H9 (cell line): ENCODE results near the gene SH2D3C. TPM values are rescaled to one million over a fixed set of nuclear protein-coding genes. Genes with fewer than 3 reads are reported as not detected.

Experiments
- DNase-seq: peaks from one replicate; pipeline ENCODE4 v3.0.0-alpha.2; 2017
- H2AFZ ChIP-seq: one replicate; pipeline ENCODE4 v1.6.1; 2013; ENCODE audit warnings: mild to moderate bottlenecking, low read length, control low read depth, moderate library complexity
- H2AK5ac ChIP-seq: 2 replicates; pipeline ENCODE4 v1.6.1; 2013; ENCODE audit warnings: low read length, control low read depth, mixed read lengths; ENCODE audit not compliant: insufficient read length
- H2BK120ac ChIP-seq: one replicate; pipeline ENCODE4 v1.6.1; 2013; ENCODE audit warnings: low read depth, mild to moderate bottlenecking, low read length, control low read depth, inconsistent platforms; ENCODE audit not compliant: poor library complexity, severe bottlenecking
- H2BK12ac ChIP-seq: 2 replicates; pipeline ENCODE4 v1.6.1; 2013; ENCODE audit warnings: low read length, control low read depth, mixed read lengths, low read depth; ENCODE audit not compliant: insufficient read length
- H2BK15ac ChIP-seq: 2 replicates; pipeline ENCODE4 v1.6.1; 2013; ENCODE audit warnings: low read depth, low read length, control low read depth
- H2BK20ac ChIP-seq: one replicate; pipeline ENCODE4 v1.6.1; 2013; ENCODE audit warnings: low read depth, mild to moderate bottlenecking, low read length, control low read depth, inconsistent platforms; ENCODE audit not compliant: poor library complexity, severe bottlenecking
- H2BK5ac ChIP-seq: 2 replicates; pipeline ENCODE4 v1.6.1; 2013; ENCODE audit warnings: low read length, control low read depth, mixed read lengths; ENCODE audit not compliant: insufficient read length
- H3K14ac ChIP-seq: 2 replicates; pipeline ENCODE4 v1.6.1; 2013; ENCODE audit warnings: low read length, control low read depth; ENCODE audit not compliant: insufficient read depth
- H3K18ac ChIP-seq: 2 replicates; pipeline ENCODE4 v1.6.1; 2013; ENCODE audit warnings: low read depth, mild to moderate bottlenecking, mixed read lengths, low read length, control low read depth; ENCODE audit not compliant: insufficient read length
- H3K23ac ChIP-seq: 2 replicates; pipeline ENCODE4 v1.6.1; 2013; ENCODE audit warnings: low read length, control low read depth, mixed read lengths, low read depth; ENCODE audit not compliant: insufficient read length
- H3K23me2 ChIP-seq: 2 replicates; pipeline ENCODE4 v1.6.1; 2013; ENCODE audit warnings: low read depth, mild to moderate bottlenecking, mixed read lengths, low read length, control low read depth; ENCODE audit not compliant: insufficient read length, poor library complexity, severe bottlenecking
- H3K27ac ChIP-seq: 2 replicates; pipeline ENCODE4 v1.5.1; 2013; ENCODE audit warnings: low read length, control low read depth, mixed read lengths, low read depth; ENCODE audit not compliant: insufficient read length
- H3K27me3 ChIP-seq: 2 replicates; pipeline ENCODE4 v1.6.1; 2013; ENCODE audit warnings: low read length, control low read depth, inconsistent platforms; ENCODE audit not compliant: insufficient read depth
- H3K4ac ChIP-seq: 2 replicates; pipeline ENCODE4 v1.6.1; 2013; ENCODE audit warnings: low read depth, mild to moderate bottlenecking, control low read depth, inconsistent platforms, low read length, moderate library complexity
- H3K4me1 ChIP-seq: 2 replicates; pipeline ENCODE4 v1.6.1; 2013; ENCODE audit warnings: low read length, control low read depth, inconsistent platforms; ENCODE audit not compliant: insufficient read depth
- H3K4me2 ChIP-seq: 2 replicates; pipeline ENCODE4 v1.6.1; 2013; ENCODE audit warnings: low read length, control low read depth, mixed read lengths; ENCODE audit not compliant: insufficient read length, insufficient read depth
- H3K56ac ChIP-seq: 2 replicates; pipeline ENCODE4 v1.6.1; 2013; ENCODE audit warnings: low read depth, mild to moderate bottlenecking, mixed read lengths, low read length, control low read depth; ENCODE audit not compliant: insufficient read length
- H3K79me1 ChIP-seq: 2 replicates; pipeline ENCODE4 v1.6.1; 2013; ENCODE audit warnings: low read depth, mild to moderate bottlenecking, moderate library complexity, low read length, control low read depth, inconsistent platforms; ENCODE audit not compliant: insufficient read depth, poor library complexity, severe bottlenecking
- H3K79me2 ChIP-seq: 2 replicates; pipeline ENCODE4 v1.6.1; 2013; ENCODE audit warnings: low read length, control low read depth, inconsistent platforms; ENCODE audit not compliant: insufficient read depth
- H3K9ac ChIP-seq: 2 replicates; pipeline ENCODE4 v1.6.1; 2013; ENCODE audit warnings: low read length, control low read depth, mixed read lengths; ENCODE audit not compliant: insufficient read length; ENCODE audit errors: extremely low read depth
- H3K9me3 ChIP-seq: one replicate; pipeline ENCODE4 v1.6.1; 2013; ENCODE audit warnings: low read depth, low read length, inconsistent platforms; ENCODE audit not compliant: control insufficient read depth
- H3T11ph ChIP-seq: one replicate; pipeline ENCODE4 v1.6.1; 2013; ENCODE audit warnings: mild to moderate bottlenecking, low read length, control low read depth, inconsistent platforms
- H4K20me1 ChIP-seq: one replicate; pipeline ENCODE4 v1.6.1; 2013; ENCODE audit not compliant: control insufficient read depth, insufficient read length, insufficient read depth
- H4K5ac ChIP-seq: 2 replicates; pipeline ENCODE4 v1.6.1; 2013; ENCODE audit warnings: low read depth, mild to moderate bottlenecking, mixed read lengths, low read length, control low read depth; ENCODE audit not compliant: insufficient read length
- H4K8ac ChIP-seq: replicated peaks from 2 replicates; pipeline ENCODE4 v1.6.1; 2013; ENCODE audit warnings: low read length, control low read depth, mixed read lengths, low read depth; ENCODE audit not compliant: insufficient read length
- H4K91ac ChIP-seq: 2 replicates; pipeline ENCODE4 v1.6.1; 2013; ENCODE audit warnings: low read depth, mild to moderate bottlenecking, moderate library complexity, mixed read lengths, low read length, control low read depth; ENCODE audit not compliant: insufficient read length
- H3K27ac Mint-ChIP-seq, 3 experiments: 2 replicates in 2 of 3; 3 replicates in 1 of 3; pipeline ENCODE4 v1.8.0; 2020 to 2021; ENCODE audit warnings: mixed read lengths in 3 of 3, mild to moderate bottlenecking in 1 of 3, moderate library complexity in 1 of 3
- H3K27me3 Mint-ChIP-seq: 2 replicates; pipeline ENCODE4 v1.8.0; 2021; ENCODE audit warnings: low read depth, mild to moderate bottlenecking, moderate library complexity, mixed read lengths
- H3K36me3 Mint-ChIP-seq, 3 experiments: 2 replicates in 2 of 3; 3 replicates in 1 of 3; pipeline ENCODE4 v1.8.0; 2020 to 2021; ENCODE audit warnings: low read depth in 3 of 3, mixed read lengths in 3 of 3; ENCODE audit not compliant: insufficient read depth in 1 of 3
- H3K4me1 Mint-ChIP-seq, 2 experiments: 2 replicates each; pipeline ENCODE4 v1.8.0; 2020; ENCODE audit warnings: mixed read lengths in 2 of 2
- H3K4me3 Mint-ChIP-seq, 2 experiments: 2 replicates in 1 of 2; 3 replicates in 1 of 2; pipeline ENCODE4 v1.8.0; 2020 to 2021; ENCODE audit warnings: mild to moderate bottlenecking in 2 of 2, mixed read lengths in 2 of 2, moderate library complexity in 1 of 2
- H3K9me3 Mint-ChIP-seq, 2 experiments: 2 replicates in 1 of 2; 3 replicates in 1 of 2; pipeline ENCODE4 v1.8.0; 2020; ENCODE audit warnings: mild to moderate bottlenecking in 2 of 2, mixed read lengths in 2 of 2, moderate library complexity in 1 of 2
- CTCF ChIP-seq: fragments of 200-600 bp; sonication (generic); conservative IDR thresholded peaks from 3 replicates; pipeline ENCODE4 v1.8.0; 2021; ENCODE audit warnings: antibody characterized with exemption, mild to moderate bottlenecking
- WGBS: extraction: QIAGEN DNeasy Blood & Tissue Kit; methylation state at CpG from one replicate; pipeline ENCODE4 v1.1.7; 2013; ENCODE audit warnings: missing lambda C conversion rate, low lambda C conversion rate, mixed read lengths; ENCODE audit not compliant: insufficient read length; ENCODE audit errors: extremely low coverage; 5-methylcytosine and 5-hydroxymethylcytosine counted together
- total RNA-seq: library from RNA; stranded (reverse); gene quantifications from 2 replicates; pipeline ENCODE4 v1.2.1, GENCODE V29; 2021

Gene SH2D3C
- total RNA-seq, 1 experiment from 2014 or later = 1.7 TPM

- Histone ChIP-seq H3K56ac (no peak overlapping the region), H4K91ac (no peak overlapping the region), H3K27ac (no peak overlapping the region), H3K4ac (no peak overlapping the region; the same call in 1 of the 2 replicates), H3K9me3 (no peaks in the 10 kb centered on the region), H3K79me2 (no peaks in the 10 kb centered on the region), H3T11ph (no peak overlapping the region), H3K14ac (peak overlapping the region; percentile 13; the same call in 1 of the 2 replicates), H3K18ac (peak overlapping the region; percentile 23), H2AK5ac (no peak overlapping the region), H3K27me3 (no peaks in the 10 kb centered on the region), H4K8ac (no peak overlapping the region), H2BK12ac (no peak overlapping the region), H3K9ac (no peak overlapping the region), H3K4me1 (no peaks in the 10 kb centered on the region), H2BK15ac (peak overlapping the region; percentile 33; the same call in 1 of the 2 replicates), H2AFZ (no peak overlapping the region), H4K5ac (no peak overlapping the region), H2BK20ac (no peak overlapping the region), H3K23me2 (no peaks in the 10 kb centered on the region), H2BK120ac (no peak overlapping the region), H3K4me2 (no peak overlapping the region), H4K20me1 (no peaks in the 10 kb centered on the region), H3K79me1 (no peaks in the 10 kb centered on the region), H2BK5ac (no peak overlapping the region), H3K23ac (no peak overlapping the region)
- no CpG with 5 or more reads among the region's 12 CpGs for WGBS
- Mint-ChIP-seq H3K4me3 (no peak overlapping the region), H3K27me3 (peaks cover 7% of the 10 kb centered on the region), H3K4me1 (peaks cover 6 to 22% of the 10 kb centered on the region in 2 experiments), H3K36me3 (no peaks in the 10 kb centered on the region), H3K27ac (no peak overlapping the region; a peak in 1 of 7 replicates), H3K9me3 (peaks cover 0 to 2% of the 10 kb centered on the region in 2 experiments; a peak in 1 of 5 replicates)
- DNase-seq = no peak
- no peak for TF ChIP-seq CTCF
These were observed 72.7 kb downstream of the SH2D3C start for GRCh38 chr9:127705577-127706379.
